ENCODE results near the gene ARR3.

GRCh38 chrX:70313503-70313902 is 45.4 kb downstream of the ARR3 start:
- TF ChIP-seq CTCF (IDR thresholded peaks at IDR 0.05): no peak
- no peak for TF ChIP-seq ZFX (IDR thresholded peaks at IDR 0.05; ENCODE audit: borderline replicate concordance)

All from 22Rv1 (cell line).